SW480 (cell line): ENCODE measurements around the gene PSMD8.
"Not testable (repeated sequence)": the region's sequence is repeated elsewhere in the genome, so short reads cannot be mapped to it uniquely, and the experiment has no call there.

Source experiments
- DNase-seq: peaks from one replicate; pipeline ENCODE4 v3.0.0-alpha.2; 2016; ENCODE audit warnings: low spot score

The PSMD8 gene

GRCh38 chr19:38411041-38411712 lies 36.8 kb downstream of the PSMD8 start:
- DNase-seq: no peak

GRCh38 chr19:38411898-38412297 lies 37.5 kb downstream of the PSMD8 start:
- not testable (repeated sequence) for DNase-seq

GRCh38 chr19:38412491-38412890 lies 38.1 kb downstream of the PSMD8 start:
- no peak for DNase-seq

GRCh38 chr19:38412961-38413360 lies 38.6 kb downstream of the PSMD8 start:
- no peak for DNase-seq

GRCh38 chr19:38413416-38413815 lies 39.0 kb downstream of the PSMD8 start:
- DNase-seq: no peak

GRCh38 chr19:38417146-38417543 lies 42.8 kb downstream of the PSMD8 start:
- DNase-seq: no peak

DNA sequence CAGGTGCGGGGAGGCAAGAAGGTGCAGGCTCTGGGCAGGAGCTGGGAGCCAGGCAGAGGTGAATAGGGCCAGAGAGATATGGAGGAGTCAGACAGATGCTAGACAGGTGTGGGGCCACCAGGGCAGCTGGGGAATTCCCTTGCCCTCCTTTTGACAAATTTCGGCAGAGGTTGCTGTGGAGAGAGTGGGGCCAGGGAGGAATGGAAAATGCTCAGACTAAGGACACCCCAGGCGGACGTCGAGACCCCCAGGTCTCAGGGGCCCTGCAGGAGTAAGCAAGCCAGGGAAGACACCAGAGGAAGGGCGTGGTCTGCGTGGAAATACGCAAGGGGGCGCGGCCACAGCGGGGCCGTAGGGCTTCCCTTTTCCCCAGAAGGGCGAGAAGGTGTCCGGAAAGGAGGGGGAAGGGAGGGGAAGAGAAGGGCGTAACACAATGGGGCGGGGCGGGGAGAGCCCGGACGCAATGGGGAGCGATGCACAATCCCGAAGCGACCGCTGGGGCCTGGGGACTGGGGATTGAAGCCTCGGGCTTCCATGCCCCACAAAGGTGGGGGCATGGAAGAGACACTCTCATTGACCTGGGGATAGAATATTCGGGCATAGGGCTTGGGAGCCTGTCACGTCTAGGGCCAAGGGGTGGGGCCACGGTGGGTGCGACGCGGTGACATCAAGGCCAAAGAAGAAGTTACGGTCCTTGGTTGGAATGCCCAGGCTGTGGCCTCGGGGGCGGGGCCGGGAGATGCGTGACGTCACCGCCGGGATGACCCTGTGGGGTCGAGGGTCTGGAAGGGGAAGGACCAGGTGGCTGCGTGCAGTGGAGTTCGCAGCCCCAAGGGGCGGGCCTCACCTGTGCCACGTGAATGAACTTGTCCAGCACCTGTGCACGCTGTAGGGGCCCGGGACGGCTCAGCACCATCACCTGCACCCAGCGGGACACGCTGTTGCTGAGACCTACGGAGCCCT lies 43.5 kb downstream of the PSMD8 start:
- DNase-seq: peak; percentile 87

GRCh38 chr19:38420935-38421334 lies 46.6 kb downstream of the PSMD8 start:
- DNase-seq: no peak

DNA sequence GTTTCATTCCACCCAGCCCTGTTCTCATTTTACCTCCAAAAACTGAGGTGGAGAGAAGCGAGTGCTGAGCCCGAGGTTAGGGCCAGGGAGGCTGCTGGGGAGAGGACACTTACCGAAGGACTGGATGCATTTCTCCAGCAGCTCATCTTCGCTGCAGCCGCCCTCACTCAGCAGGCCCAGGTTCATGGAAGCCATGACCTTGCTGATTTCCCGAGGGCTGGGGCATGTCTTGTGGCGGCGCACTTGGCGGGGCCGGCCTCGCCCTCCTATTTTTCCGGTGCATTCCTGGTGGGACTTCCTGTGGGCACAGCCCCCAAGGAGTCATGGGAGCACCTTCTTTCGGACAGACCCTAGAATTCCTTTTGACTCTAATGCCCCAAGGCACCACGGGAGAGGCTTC lies 47.5 kb downstream of the PSMD8 start:
- no peak for DNase-seq

DNA sequence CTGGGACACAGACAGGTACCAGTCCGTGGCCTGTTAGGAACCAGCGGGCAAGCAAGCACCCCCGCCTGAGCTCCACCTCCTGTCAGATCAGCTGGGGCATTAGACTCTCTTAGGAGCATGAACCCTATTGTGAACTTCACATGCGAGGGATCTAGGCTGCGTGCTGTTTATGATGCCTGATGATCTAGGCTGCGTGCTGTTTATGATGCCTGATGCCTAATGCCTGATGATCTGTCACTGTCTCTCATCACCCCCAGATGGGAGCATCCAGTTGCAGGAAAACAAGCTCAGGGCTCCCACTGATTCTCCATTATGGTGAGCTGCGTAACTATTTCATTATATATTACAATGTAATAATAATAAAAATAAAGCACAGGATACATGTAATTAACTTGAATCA lies 48.1 kb downstream of the PSMD8 start:
- DNase-seq: no peak

DNA sequence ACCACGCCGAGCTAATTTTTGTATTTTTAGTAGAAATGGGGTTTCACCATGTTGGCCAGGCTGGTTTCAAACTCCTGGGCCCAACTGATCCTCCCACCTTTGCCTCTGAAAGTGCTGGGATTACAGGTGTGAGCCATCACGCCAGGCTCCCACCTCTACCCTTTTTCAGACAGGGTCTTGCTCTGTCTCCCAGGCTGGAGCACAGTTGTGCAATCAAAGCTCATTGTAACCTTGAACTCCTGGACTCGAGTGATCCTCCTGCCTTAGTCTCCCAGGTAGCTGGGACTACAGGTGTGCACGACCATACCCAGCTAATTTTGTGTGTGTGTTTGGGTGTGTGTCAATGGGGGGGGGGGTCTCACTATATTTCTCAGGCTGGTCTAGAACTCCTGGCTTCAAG lies 49.9 kb downstream of the PSMD8 start:
- DNase-seq: no peak

- no peak for DNase-seq
Observed at GRCh38 chr19:38425222-38425809, 50.9 kb downstream of the PSMD8 start.

DNA sequence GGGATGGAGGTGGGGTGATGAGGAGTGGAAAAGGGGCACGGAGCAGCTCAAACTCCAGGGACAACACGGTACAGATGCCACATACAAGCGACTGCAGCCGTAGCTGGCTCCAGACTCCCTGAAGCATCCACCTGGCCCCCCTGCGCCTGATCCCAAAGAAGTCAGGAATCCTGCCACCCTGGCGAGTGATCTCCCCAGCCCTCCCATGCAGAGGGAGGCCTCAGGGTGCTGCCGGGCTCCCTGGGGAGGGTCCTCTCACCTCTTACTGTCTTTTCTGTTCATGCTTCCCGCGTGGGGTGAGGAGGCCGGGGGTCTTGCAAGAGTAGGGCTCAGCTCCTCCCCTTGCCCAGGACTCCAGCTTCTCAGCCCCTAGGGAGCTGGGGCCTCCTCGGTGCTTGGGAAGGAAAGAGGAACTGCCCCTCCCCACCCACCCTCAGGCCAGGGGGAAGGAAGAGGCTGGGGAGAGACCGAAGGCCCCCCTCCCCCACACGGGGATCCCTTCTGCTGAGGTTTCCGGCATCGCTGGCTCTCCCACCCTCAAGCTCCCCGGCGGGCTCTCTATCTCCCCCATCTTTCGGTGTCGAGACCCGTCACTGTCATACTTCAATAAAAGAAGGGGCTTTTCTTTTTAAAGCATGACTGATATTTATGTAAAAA lies 51.6 kb downstream of the PSMD8 start, which contains the start of gene RASGRP4:
Gene RASGRP4 (minus strand): TSS at position 410 of the 657 bp plus-strand sequence. CDS start 128 bp downstream, at position 282.
- DNase-seq: no peak

- not testable (repeated sequence) for DNase-seq
Observed at GRCh38 chr19:38427035-38427677, 52.8 kb downstream of the PSMD8 start.

DNA sequence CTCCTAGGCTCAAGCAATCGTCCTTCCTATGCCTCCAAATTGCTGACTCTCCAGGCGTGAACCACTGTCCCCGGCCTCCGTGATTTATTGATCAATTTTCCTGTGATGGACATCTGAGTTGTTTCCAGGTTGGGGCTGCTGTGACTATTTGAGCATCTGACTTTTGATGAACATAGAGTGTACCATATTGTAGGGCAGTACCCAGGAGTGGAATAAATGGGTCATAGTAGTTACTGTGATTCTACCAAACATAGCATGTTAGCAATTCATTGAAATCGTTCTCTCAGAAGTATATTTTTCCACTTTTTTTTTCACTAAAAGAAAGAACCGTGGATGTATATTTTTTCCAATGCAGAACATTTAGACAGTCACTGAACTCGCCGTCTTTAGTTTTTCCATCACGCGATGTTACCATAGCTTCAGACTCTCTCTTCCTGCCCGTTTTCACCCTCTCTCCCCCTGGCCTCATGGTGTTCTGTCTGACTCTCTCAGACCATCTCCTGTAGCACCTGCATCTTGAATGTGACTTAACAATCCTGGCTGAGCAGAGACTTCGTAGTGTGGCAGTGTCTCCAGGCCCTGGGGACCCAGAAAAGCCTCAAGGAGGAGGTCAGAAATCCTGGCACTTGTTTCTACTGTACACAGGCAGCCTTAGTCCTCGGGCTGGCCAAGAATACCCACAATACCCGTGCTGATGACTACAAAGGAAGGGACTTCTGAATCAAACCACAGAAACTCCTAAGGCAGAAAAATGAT lies 54.9 kb downstream of the PSMD8 start:
- DNase-seq: no peak

DNA sequence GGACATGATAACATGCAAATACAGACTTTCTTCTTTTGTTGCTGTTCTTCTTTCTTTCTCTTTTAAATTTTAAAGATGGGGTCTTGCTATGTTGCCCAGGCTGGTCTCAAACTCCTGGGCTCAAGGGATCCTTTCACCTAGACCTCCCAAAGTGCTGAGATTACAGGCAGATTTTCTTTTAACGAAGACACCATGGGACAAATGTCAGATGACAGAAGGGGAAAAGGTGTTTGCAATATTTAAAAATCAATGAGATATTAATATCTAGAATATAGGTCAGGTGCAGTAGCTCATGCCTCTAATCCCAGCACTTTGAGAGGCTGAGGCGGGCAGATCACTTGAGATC lies 55.4 kb downstream of the PSMD8 start:
- no peak for DNase-seq

DNA sequence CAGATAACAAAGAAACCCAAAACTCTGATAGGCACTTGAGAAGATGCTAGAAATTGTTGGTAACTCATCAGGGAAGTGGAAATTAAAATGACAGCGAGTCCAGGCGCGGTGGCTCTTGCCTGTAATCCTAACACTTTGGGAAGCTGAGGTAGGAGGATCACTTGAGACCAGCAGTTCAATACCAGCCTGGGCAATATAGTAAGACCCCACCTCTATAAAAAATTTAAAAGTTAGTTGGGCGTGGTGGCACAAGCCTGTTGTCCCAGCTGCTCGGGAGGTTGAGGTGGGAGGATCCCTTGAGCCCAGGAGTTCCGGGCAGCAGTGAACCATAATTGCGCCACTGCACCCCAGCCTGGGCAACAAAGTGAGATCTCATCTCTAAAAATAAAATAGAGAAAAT lies 56.6 kb downstream of the PSMD8 start:
- no peak for DNase-seq

DNA sequence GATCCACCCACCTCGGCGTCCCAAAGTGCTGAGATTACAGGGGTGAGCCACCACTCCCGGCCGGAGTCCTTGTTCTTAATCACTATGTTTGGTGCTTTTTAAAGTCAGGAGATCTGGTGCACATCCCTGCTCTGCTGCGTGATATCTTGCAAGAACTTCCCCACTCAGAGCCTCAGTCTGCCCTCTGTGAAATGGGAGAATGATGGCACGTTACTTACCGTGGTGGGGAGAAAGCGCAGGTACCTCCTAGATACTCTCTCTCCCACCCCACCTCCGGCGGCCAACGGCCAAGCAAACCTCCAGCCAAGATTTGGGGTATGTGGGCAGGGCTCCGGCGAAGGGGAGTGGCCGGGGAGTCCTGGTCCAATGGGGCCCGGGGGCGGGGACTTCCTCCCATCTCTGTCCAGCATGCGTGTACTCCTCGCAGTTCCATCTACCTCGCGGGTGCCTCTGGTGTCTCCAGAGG lies 58.9 kb downstream of the PSMD8 start, which contains the start of gene RYR1:
Gene RYR1 (plus strand): TSS at position 424 of the 466 bp plus-strand sequence. CDS start 139 bp downstream, outside the sequence.
- no peak for DNase-seq
